Stimulated activated CD8-positive, alpha-beta memory T cell treated with anti-CD3 and anti-CD28 coated beads, Interleukin-12 subunit alpha, Interleukin-12 subunit beta, amount 100 ng/mL, for 24 hours (primary cell): ENCODE results near the gene STX1B.
"Not testable (repeated sequence)": the region's sequence is repeated elsewhere in the genome, so short reads cannot be mapped to it uniquely, and the experiment has no call there.

Source experiments
- DNase-seq: peaks from one replicate; pipeline ENCODE4 v3.0.0-alpha.2; 2020; ENCODE audit errors: extremely low read depth

Gene STX1B

GRCh38 chr16:30951750-30952149 is 58.7 kb downstream of the STX1B start:
- no peak for DNase-seq

GRCh38 chr16:30951193-30951592 is 59.2 kb downstream of the STX1B start:
- DNase-seq, result no peak

GRCh38 chr16:30950516-30951065 is 59.8 kb downstream of the STX1B start:
- no peak for DNase-seq

- no peak for DNase-seq
Observed at GRCh38 chr16:30949650-30950515, 60.6 kb downstream of the STX1B start.

- DNase-seq, result no peak
Observed at GRCh38 chr16:30948667-30949649, 61.5 kb downstream of the STX1B start, which contains the start of gene ORAI3. Gene ORAI3, plus strand, starts transcription at chr16:30949068. Its CDS starts 222 bp downstream, at chr16:30949290.

- no peak for DNase-seq
Observed at GRCh38 chr16:30947859-30948666, 62.4 kb downstream of the STX1B start.

GRCh38 chr16:30947541-30947858 is 62.9 kb downstream of the STX1B start:
- no peak for DNase-seq

- DNase-seq, result no peak
Observed at GRCh38 chr16:30946671-30947540, 63.5 kb downstream of the STX1B start.

- DNase-seq, result no peak
Observed at GRCh38 chr16:30944352-30944751, 66.1 kb downstream of the STX1B start.

- no peak for DNase-seq
Observed at GRCh38 chr16:30942426-30942806, 68.0 kb downstream of the STX1B start.

GRCh38 chr16:30941600-30942425 is 68.6 kb downstream of the STX1B start:
- no peak for DNase-seq

- DNase-seq, result not testable (repeated sequence)
Observed at GRCh38 chr16:30939571-30939970, 70.9 kb downstream of the STX1B start.
